Measurements from ENCODE around the gene RC3H2.

RC3H2 gene, protein sequence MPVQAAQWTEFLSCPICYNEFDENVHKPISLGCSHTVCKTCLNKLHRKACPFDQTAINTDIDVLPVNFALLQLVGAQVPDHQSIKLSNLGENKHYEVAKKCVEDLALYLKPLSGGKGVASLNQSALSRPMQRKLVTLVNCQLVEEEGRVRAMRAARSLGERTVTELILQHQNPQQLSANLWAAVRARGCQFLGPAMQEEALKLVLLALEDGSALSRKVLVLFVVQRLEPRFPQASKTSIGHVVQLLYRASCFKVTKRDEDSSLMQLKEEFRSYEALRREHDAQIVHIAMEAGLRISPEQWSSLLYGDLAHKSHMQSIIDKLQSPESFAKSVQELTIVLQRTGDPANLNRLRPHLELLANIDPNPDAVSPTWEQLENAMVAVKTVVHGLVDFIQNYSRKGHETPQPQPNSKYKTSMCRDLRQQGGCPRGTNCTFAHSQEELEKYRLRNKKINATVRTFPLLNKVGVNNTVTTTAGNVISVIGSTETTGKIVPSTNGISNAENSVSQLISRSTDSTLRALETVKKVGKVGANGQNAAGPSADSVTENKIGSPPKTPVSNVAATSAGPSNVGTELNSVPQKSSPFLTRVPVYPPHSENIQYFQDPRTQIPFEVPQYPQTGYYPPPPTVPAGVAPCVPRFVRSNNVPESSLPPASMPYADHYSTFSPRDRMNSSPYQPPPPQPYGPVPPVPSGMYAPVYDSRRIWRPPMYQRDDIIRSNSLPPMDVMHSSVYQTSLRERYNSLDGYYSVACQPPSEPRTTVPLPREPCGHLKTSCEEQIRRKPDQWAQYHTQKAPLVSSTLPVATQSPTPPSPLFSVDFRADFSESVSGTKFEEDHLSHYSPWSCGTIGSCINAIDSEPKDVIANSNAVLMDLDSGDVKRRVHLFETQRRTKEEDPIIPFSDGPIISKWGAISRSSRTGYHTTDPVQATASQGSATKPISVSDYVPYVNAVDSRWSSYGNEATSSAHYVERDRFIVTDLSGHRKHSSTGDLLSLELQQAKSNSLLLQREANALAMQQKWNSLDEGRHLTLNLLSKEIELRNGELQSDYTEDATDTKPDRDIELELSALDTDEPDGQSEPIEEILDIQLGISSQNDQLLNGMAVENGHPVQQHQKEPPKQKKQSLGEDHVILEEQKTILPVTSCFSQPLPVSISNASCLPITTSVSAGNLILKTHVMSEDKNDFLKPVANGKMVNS

DNA sequence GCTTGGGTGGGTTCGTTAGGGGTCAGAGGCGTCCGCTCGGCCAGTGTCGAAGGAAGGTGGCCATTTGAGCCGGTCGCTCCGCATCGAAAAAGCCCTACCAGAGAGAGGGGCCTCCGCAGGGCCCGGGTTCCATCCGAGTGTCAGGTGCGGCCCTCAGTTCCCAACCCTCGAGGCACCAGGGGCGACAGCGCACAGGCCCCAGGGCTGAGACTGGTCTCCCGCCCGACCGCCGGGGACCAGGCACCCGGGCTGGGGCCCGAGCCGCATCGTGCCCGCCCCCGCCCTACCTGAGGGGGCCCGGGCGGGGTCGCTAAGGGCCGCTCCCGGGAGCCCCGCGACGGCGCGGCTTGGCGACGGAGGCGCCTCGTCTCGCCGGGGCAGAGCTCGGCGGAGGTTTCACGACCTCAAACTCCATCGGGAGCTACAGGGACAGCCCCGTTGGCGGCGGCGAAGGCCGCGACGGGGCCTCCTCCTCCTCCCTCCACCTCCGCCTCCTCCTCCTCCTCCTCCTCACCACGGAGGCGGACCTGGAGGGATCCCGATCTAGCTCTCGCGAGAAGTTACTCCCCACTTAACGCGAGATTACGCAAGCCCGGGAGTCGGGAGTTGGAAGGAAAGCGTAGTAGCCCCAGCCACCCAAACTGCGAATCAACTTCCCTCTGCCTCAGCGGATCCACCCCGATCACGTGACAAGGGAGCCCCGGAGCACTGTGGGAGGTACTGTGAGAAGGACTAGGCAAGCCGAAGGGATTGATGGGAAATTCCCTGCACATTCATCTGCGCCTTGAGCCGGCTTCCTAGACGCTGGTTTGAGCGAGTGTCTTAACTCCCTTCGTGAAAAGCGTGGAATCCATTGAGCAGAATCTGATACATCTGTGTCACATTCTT, at the start of gene RC3H2:
RC3H2 (minus strand) TSS at position 537 of the 888 bp plus-strand sequence. CDS start 7,850 bp downstream, outside the sequence.
- DNase-seq (ENCODE audit: low spot score): peak; percentile 100

DNA sequence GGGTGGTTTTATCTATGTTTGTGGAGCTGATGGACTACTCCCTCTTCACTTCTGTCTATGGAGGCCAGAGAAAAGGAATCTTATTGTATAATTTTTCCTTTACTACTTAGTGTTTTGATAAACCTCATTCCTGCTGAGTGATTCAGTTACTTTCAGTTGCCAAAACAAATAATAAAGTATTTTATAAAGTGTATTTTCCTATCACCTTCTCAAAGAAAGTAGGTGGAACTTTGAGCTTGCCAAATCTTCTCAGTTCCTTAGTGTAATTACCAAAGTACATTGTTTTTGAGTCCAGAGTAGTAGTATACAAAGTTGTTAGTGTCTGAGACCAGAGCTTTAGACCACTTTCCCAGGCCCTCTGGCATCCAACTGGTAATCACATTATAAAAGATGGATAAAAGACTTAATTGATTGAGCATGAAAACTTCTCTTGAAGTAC, 49.1 kb upstream of the RC3H2 start:
- DNase-seq (ENCODE audit: low spot score): no peak

DNA sequence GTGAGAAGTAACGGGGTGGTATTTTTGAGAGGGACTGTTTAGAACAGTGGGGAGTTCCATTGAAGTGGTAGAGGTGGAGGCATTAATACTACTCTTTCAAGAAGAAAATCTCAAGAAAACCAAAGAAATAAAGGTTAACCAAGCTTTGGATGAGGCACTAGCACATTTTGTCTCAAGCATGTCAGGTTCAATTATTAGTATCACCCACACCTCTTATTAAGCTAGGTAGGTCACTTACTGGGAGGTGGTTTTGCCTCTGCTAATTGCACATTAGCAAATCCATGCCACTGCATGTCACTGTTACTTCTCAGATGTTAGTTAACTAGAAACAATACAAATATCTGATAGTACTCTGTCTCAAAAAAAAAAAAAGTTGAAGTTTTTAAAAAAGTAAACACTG, 45.9 kb upstream of the RC3H2 start:
- DNase-seq (ENCODE audit: low spot score): no peak

DNA sequence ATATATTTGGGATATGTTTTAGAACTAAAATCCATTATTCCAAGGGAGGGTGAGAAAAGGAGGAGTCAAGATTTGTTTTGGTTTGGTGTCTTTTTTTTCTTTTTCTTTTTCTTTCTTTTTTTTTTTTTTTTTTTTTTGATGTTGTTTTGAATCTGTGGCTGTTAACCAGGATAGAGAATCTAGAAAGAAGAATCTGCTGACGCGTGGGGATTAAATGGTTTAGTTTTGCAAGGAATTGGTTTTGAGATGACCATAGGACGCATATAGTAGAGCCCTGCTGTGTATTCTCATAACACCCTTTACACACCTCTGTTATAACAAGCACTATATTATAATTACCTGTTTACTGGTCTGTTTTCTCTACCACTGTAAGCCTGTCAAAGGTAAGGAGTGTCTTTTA, 45.1 kb upstream of the RC3H2 start:
- no peak for DNase-seq (ENCODE audit: low spot score)

DNA sequence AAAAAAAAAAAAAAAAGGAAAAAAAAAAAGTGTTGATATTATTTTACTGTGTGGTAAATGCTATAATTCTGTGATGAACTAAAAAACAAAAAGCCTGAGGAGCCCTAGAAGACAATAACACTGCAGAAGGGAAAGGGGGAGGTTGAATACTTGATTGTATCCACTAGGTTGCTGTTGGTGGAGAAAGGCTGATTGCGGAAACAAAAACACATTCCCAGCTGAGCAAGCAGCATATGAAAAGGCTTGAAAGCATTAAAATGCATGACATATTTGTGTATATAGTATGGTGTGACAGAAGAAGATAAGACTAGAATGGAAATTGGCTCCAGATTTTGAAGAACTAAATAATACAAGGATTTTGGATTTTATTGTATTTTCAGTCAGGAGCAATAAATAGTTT, 44.5 kb upstream of the RC3H2 start:
- DNase-seq (ENCODE audit: low spot score): no peak

DNA sequence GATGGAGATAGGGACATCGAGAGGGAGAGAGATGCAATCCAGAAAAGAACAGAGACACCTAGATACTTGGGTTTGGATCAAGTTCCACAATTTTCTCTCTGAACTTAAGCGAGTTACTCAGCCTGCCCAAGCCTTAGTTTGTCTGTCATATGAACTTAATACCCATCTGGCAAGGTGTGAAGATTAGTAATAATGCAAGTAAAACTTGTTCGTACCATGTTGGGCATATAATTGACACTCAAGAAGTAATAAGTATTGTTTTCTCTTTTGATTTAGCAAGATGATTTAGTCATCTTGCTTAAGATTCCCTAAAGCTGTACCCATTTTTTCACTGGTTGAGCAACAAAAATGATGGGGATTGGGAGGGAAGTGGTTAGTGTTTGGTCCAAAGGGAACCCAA, 43.2 kb upstream of the RC3H2 start:
- DNase-seq (ENCODE audit: low spot score): no peak

DNA sequence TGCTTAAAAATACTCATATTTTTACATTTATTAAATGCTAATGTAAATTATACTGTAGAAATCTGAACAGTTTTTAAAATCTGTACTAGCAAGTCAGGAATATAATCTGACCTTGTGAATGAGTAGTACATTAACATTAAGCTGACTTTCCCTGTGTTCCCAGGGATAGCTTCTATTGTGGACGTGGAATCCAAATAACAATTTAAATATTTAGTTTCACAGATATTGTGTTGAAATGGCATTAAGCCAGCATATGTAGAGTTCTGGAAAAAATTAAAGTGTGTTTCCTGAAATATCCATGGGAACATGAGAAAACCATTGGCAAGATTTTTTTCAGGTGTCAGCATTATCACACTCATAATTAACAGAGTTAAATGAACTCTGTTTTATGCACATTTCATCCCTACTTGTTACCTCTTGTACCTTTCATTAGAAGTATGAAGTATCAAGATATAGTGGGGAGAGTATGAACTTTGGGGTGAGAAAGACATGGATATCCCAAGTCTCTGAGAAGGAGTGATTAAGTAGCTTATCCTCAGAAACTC, 41.4 kb upstream of the RC3H2 start:
- DNase-seq (ENCODE audit: low spot score): no peak

DNA sequence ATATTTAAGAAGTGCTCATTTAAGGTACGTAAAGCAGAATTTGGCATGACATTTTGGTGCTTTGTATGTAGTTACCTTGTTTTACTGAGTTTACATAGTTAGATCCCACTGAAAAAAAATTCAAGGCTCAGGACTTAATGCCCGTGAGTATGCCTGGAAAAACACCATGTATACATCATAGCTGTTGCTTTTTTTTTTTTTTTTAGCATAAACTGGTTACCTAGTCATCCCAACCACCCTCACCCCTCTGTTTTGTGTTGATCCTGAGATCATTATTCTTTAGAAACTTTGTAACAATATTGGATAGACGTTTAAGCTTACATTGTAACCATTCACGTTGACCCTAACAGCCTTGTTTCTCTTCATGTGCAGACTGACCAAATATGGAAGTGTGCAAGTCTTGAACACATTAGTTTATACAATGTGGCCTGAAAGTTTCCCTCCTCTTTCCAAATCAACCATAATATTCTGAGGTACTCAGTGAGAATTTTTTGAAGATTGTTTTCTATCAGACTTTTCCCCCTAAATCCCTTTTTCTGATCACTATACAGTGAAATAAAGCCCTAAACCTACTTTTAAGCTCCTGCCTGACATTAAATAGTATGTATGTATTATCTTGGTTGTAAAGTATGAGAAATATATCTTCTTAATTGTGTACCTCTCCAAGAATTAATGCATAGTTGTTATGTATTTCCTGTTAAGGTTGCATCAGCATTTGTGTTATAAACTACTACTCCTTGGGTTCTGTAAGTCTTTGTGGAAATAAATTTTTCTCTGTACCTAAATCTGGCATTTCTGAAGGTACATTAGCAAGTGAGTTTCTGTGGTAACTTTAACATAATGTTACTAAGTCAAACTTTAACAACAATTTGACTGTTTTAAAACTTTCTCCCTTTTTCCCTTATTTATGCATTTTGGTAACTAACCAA, 40.1 kb upstream of the RC3H2 start:
- no peak for DNase-seq (ENCODE audit: low spot score)

DNA sequence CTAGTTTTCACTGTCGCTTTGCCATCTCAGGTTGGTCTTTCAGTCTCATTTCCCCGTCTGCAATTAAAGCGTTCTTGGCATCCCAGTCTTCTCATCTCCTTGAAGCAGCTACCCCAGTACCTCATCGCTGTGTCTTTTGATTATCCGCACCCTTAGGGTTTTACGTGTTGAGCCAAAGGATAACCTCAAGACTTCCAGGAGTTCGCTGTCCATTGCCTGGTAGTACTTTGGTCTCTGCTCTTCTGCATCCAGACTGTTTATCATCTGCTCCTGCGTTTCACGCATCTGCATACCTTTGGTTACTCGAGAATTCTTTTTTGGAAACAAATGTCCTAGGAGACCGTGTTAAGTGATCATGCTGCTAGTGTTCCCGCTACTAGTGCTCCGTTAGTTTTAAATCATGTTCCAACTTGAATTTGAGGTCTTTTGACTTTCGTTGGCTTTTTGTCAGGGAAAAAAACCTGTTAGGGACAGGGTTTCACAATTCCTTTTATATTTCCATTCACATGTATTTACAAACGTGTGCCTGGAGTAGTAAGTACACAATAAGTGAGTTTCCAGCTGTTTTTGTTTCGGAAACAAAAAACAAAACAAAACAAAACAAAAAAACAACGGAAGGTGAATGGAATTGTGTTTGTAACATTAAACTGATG, 36.5 kb upstream of the RC3H2 start:
- DNase-seq (ENCODE audit: low spot score): peak; percentile 65

DNA sequence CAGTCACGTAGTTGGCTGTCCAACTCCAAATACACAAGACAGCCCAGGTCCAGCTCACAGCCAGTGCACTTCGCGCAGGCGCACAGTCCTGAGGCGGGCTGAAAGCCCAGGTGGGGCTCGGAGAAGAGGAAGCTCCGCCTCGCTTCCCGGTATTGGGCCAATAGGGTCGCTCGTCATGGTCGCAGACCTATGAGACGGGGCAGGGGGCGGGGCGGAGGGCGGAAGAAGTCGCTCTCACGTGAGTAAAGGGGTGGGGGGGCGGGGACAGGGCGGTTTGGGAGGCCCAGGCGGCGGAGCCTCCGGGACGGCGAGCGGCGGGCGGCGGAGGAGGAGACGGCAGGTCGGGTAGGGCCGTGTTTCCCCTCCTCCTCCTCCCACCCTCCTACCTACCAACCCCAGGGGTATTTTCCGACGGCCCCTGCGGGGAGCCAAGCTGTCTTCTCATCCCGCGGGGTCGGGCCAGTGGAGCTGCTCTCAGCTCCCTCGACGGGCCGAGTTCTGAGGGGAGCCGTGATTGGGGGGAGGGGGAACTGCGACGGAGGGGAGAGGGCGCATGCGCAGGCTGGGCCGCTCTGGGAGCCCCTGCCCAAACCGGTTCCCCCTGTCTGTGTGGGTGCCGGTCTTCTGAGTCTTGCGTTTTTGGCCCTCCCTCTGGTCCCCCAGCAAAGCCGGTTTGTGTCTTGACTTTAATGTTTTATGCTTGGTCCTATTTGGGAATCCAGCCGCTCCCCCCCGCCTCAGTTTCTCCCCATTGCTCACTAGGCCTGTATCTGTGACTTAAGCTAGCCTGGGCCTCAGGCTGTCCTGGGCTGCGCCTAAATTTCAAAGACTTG, 35.8 kb upstream of the RC3H2 start, which contains the start of gene RABGAP1:
RABGAP1 (plus strand) TSS at position 272 of the 833 bp plus-strand sequence. CDS start 16,040 bp downstream, outside the sequence.
- DNase-seq (ENCODE audit: low spot score): peak; percentile 99

DNA sequence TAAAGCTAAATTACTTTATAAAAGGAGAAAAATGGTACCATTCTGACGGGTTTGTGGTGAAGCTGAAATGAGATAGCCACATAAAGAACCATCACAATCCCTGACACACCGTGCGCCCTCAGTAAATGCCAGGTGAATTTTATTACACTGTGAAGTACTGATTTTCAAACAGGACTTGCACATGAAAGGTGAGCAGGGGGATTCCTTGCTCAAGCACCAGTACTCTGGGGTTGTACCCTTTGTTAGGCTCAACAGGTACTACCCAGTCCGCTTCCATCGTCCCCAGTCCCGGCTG, 35.2 kb upstream of the RC3H2 start:
- DNase-seq (ENCODE audit: low spot score): no peak

DNA sequence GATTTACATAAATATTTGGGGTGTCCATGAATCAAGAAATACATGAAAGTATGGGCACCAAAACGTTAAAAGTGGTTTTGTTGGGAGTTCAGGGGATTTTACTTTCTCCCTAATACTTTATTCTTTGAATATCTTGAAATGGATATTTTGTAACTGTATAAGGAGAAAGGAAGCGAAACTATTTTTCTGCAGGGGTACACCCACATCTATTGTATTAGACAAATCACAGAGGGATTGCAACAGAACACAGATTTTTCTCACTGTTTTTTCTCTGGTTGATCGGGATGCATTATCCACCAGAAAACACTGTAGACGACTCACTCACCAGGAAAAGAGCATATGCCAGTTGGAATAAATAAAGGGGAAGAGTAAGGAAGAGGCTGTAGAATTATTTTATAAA, 34.4 kb upstream of the RC3H2 start:
- no peak for DNase-seq (ENCODE audit: low spot score)

DNA sequence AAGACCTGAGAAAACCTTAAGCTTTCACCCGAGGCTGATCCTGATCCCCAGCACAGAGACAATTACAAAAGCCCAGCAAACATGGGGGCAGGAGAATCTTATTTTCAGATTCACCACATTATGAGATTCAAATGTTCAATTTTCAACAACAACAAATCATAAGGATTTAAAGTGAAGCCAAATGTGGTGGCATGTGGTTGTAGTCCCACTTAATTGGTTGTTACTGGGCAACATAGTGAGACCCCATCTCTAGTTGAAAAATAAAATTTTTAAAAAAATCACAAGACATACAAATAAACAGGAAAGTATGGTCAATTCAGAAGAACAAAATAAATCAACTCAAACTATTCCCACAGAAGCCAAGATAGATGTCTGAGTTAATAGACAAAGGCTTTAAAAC, 31.7 kb upstream of the RC3H2 start:
- no peak for DNase-seq (ENCODE audit: low spot score)

DNA sequence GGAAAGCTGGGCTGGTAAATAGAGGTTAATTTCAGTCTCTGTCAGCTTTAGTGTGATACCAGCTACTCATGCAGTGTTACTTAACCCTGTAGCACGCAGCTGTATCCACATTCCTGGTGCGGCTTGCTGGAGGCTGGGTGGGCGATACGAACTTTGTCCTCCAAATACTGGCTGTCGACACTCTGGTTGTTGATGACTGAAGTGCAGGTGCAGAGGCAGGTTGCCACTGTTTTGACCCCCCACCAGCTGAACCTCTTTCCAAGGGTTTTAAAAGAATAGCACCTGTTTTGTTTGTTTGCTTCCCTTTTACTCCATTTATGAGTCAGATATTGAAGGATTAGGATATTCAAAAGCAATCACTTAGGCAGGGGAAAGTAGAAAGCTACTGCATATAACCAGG, 31.3 kb upstream of the RC3H2 start:
- DNase-seq (ENCODE audit: low spot score): no peak

DNA sequence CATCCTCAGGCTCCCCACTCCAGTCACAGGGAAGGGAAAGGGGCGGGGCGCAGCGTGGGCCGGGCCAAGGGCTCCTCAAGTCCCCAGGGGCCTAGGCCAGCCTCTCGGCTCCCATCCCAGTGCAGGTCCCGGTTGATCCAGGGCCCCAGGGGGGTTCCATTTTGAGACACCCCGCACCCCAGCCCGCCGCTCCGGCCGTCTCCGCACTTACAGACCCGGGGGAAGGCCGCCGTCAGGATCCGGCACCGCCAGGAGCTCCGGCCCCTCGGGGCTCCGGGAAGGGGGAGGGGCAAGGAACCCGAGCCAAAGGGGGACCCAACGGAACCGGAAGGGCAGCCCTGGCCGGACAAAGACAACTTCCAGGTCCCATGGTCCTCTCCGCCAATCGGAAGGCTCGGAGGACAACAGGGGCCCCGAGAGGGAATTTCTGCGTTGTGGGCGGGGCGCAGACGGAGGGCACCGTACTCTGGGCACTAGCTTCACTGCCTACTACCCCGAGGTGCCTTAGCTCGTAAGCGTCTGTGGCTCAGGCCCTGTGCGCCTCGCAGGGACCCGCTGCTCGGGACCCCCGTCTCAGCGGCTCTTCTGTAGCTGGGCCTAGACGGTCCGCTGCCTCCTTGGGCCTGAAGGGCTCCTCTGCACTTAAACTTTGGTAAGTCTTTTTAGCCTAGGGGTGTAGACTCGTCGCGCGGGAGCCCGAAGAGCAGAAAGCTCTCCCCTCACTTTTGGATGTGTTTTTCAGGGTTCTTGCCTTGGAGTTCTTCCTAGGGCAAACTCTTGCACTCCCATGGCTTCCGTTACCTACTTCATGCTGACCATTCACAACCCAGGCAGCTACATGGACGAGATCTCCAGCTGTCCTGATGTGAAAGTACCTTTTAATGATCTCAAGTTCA, 26.3 kb upstream of the RC3H2 start, which contains the start of gene ZBTB26:
ZBTB26 (minus strand) TSS at position 287 of the 896 bp plus-strand sequence. CDS start 11,578 bp downstream, outside the sequence.
- DNase-seq (ENCODE audit: low spot score): peak; percentile 97

DNA sequence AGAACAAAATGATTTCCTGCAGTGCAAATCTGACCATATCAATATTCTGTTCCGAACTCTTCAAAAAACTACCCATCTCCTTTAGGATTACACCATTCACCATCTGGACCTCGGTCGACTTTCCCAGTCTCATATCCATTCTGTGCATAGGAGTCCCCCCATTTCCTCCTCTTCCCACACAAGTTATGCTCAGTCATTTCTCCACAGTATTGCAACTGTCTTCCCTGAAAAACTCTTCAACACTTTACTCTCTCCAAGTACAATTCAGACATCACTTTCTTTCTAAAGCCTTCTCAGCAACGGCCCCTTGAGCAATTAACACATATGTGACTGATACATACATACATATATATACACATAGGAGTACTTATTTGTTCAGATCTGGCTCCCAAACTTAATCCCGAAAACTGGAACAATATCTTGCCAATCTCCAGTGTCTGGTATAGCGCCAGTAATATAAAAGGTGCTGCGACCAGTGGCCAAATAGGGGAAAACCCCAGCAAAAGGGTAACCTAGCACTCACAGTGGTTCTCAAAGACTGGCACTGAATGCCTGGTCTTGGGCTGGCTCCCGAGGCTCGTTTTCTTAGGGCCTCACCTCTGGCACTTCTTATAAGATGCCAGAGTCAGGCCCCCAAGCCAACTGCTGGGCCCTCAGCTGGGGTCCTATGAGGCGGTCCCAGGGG, 25.5 kb upstream of the RC3H2 start:
- DNase-seq (ENCODE audit: low spot score): peak; percentile 78

Data from RKO (cell line).